GM21447 (cell line): ENCODE results near the gene CHMP3.

Experiments
- ATAC-seq: cut with Tn5 transposase; IDR thresholded peaks from one replicate; pipeline ENCODE4 v1.9.1; 2021; ENCODE audit not compliant: unreplicated experiment

CHMP3 gene

DNA sequence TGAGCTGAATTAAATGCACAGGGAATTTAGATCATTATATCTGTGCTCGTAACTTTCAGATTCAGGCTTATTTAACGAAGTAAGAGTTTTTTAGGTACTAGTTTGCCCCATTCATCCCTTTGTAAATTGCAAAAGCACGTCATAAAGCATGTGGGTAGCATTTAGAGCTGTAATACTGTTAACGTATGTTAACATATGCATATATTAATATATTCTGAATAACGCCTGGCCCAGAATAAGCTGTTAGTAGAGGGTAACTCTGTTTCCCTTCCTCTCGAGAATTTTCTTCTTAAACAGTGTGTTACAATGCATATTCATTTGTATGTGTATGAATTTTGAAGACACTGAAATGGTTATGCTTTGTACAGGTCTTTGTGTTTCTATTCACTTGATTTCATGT lies 91.6 kb downstream of the CHMP3 start:
- ATAC-seq: no peak

DNA sequence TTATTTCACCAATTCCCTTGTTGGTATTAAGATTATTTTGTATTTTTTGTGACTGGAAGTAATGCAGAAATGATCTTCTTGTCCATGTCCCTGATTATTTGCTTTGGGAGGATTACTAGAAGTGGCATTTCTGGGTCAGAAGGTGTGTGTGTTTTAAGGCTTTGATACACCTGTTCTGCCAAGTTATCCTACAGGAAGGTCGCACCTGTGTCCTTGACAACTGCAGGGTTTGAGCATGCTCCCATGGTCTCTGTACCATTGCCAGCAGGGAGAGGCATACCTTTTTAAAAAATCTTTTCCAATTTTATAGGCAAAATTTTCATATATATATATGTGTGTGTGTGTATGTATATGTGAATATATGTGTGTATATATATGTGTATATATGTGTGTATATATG lies 92.4 kb downstream of the CHMP3 start:
- ATAC-seq: no peak

DNA sequence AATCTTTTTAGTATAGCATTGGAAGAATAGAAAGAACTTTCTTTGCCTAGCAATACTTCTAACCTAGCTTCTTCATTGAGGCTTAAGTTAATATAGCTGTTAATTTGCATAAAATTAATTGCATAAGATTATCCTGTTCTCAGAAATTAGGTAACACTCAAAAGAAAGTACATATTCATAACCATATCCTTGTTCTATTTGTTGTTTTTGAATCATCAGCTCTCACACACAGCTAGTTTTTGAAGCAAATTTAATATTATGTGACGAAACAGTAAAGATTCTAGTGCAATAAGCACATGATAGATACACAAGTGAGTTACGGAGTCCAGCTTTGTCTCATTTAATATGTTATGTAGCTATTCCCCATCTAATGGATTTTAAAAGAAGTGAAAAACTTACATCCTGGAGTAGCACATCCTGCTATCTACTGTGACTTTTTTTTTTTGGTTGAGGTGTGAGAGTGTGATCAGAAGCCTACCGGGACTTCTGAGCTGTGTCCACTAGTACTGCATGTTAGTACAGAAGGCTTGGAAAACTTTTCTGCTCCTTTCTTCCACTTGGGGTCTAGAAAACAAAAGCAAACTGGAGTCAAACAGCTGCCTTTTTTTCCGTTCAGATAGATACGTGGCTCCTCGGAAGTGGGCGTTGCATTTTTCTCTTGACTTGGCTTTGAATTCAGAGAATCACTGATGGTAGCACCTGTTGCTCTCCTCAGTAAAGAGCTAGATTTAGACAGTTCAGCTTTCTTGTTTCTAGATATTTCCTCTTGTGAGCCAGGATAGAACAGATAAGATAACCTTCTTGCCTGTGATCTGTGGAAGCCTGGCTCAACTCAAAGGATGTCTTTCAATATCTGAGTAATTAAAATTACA lies 94.8 kb downstream of the CHMP3 start:
- ATAC-seq: no peak

DNA sequence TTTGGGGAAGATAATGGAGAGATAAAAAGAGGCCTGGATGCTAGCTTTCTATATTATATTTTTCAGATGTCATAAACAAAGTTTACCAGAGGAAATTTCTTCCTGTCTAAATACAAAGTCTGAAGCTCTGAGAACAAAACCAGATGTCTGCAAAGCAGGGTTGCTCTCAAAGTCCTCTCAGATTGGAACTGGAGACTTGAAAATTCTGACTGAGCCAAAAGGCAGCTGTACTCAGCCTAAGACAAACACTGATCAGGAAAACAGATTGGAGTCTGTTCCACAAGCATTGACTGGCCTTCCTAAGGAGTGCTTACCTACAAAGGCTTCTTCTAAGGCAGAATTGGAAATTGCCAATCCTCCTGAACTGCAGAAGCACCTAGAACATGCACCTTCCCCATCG lies 96.9 kb downstream of the CHMP3 start:
- no peak for ATAC-seq

DNA sequence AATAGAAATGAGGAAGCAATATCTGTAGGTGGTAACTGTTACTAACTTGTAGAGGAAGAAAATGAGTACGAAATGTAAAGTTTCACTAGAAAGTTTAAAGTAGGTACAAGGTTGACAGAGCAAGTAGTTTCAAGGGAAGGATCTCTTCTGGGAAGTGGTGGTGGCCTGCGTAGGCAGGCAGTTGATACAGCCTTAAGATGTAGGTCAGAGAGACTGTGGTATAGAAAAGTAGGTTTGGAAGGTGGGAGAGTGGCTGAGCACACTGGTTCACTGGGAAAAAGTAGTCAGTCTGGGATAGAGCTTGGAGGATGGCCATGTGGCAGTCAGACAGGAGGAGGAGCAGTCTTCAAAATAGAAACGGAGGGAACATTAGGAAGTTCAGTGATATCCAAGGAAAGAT lies 98.6 kb downstream of the CHMP3 start:
- ATAC-seq: no peak

DNA sequence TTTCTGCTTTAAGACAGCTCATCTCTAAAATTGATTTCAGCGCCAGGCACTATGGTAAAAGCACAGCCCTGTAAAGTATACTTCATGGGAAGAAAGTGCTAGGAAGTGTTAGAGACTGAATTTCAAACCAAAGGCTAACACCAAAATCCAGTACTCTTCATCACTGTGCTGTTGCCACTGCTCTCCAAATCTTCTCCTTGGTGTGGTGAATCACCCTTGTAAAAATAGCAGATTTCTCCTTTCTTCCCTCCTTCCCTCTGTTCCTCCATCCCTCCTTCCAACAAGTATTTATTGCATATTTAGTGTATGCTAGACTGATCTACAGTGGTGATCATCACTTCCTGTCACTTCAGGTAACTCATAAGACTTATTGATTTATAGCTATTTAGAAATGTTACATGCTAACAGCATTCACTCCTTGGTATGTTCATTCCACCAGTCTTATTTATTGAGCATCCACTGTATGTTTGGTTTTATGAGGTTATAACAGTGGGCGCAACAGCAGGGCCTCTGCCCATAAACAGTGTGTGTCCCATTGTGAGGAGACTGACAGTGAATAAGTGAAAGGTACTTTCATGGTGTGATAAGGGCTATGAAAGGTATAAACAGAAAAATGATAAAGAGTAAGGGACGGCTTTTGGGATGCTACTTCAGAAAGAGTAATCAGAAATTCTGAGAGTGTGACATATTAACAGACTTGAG lies 102.0 kb downstream of the CHMP3 start:
- no peak for ATAC-seq

DNA sequence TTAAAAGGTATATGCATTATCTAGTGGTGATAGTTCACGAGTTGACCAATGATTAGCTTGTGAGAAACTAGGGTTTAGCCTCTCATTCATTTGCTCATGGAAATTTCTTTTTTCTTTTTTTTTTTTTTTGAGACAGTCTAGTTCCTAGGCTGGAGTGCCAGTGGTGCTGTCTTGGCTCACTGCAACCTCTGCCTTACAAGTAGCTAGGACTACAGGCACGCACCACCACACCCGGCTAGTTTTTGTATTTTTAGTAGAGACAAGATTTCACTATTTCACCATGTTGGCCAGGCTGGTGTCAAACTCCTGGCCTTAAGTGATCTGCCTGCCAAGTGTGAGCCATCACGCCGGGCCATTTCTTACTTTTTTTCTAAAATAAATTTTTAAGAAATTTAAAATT lies 108.1 kb downstream of the CHMP3 start:
- ATAC-seq: no peak

DNA sequence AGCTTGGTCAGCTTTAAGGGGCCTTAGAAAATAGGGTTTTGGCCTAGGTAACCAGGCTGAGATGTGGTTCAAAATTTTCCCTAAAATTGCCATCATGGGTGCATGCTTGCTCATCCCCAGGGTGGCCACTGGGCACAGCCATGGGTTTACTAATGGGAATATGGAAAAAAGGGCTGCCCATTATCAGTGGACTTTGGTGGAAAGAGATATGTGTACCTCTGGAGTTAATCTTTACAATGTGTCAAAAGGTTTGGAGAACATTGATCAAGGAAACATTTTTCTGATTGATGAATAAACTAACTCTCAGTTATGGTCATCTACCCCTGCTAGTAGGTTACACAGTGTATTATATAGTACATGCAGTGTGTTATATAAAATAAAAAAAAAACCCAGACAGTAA lies 109.0 kb downstream of the CHMP3 start:
- ATAC-seq: no peak

DNA sequence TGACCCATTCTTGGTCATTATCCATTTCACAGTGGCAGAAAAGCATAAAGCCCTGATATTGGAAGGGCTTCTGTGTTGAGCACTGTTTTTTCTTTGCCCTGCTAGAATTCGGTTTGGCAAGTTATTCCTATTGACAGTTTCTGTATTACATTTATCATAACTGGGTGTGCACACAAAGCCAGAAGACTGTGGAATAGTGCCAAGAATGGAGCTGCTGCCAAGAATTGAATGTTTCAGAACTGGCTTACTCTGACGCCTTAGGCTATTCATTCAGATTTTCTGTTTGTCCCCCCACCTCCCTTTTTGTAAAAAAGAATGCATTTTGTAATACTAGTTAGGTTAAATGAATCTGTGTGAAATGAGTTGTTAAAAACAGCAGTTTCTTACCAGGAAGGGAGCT lies 109.4 kb downstream of the CHMP3 start:
- ATAC-seq: no peak
